Measurements from ENCODE around the gene FAM83F.
"Not testable (repeated sequence)": the region's sequence is repeated elsewhere in the genome, so short reads cannot be mapped to it uniquely, and the experiment has no call there.

FAM83F gene

GRCh38 chr22:39966470-39966869 is 28.3 kb upstream of the FAM83F start:
- no peak for DNase-seq

- DNase-seq = no peak
Observed at GRCh38 chr22:39967103-39967829, 27.5 kb upstream of the FAM83F start.

- no peak for DNase-seq
Observed at GRCh38 chr22:39967996-39968972, 26.5 kb upstream of the FAM83F start.

GRCh38 chr22:39970742-39971141 is 24.0 kb upstream of the FAM83F start:
- DNase-seq = no peak

GRCh38 chr22:39972641-39973040 is 22.1 kb upstream of the FAM83F start:
- no peak for DNase-seq

GRCh38 chr22:39973656-39974055 is 21.1 kb upstream of the FAM83F start:
- DNase-seq = no peak

- no peak for DNase-seq
Observed at GRCh38 chr22:39974065-39974464, 20.7 kb upstream of the FAM83F start.

GRCh38 chr22:39979048-39979447 is 15.7 kb upstream of the FAM83F start:
- no peak for DNase-seq

GRCh38 chr22:39979458-39979857 is 15.3 kb upstream of the FAM83F start:
- DNase-seq = no peak

- DNase-seq = no peak
Observed at GRCh38 chr22:39980596-39980995, 14.2 kb upstream of the FAM83F start.

GRCh38 chr22:39983346-39983745 is 11.4 kb upstream of the FAM83F start:
- no peak for DNase-seq

GRCh38 chr22:39984006-39984405 is 10.7 kb upstream of the FAM83F start:
- DNase-seq = no peak

GRCh38 chr22:39984746-39985145 is 10.0 kb upstream of the FAM83F start:
- no peak for DNase-seq

GRCh38 chr22:39985383-39986035 is 9.2 kb upstream of the FAM83F start:
- no peak for DNase-seq

- no peak for DNase-seq
Observed at GRCh38 chr22:39988386-39989114, 6.2 kb upstream of the FAM83F start.

- DNase-seq = no peak
Observed at GRCh38 chr22:39989633-39990032, 5.1 kb upstream of the FAM83F start.

- no peak for DNase-seq
Observed at GRCh38 chr22:39990686-39991085, 4.1 kb upstream of the FAM83F start.

GRCh38 chr22:39991159-39991860 is 3.4 kb upstream of the FAM83F start:
- no peak for DNase-seq

GRCh38 chr22:39992088-39992826 is 2.5 kb upstream of the FAM83F start:
- no peak for DNase-seq

- not testable (repeated sequence) for DNase-seq
Observed at GRCh38 chr22:39992894-39993293, 1.9 kb upstream of the FAM83F start.

GRCh38 chr22:39994041-39994565 is 651 bp upstream of the FAM83F start:
- no peak for DNase-seq
